T-helper 9 cell (primary cell): ENCODE data around the gene EXPH5.
"Not testable (repeated sequence)": the region's sequence is repeated elsewhere in the genome, so short reads cannot be mapped to it uniquely, and the experiment has no call there.

Experiments
- DNase-seq: peaks from one replicate; pipeline ENCODE4 v3.0.0-alpha.2; 2020
- total RNA-seq, 2 donors: gene quantifications; one replicate each; lab custom pipeline; 2026; lab: John Stamatoyannopoulos, UW

The EXPH5 gene, protein sequence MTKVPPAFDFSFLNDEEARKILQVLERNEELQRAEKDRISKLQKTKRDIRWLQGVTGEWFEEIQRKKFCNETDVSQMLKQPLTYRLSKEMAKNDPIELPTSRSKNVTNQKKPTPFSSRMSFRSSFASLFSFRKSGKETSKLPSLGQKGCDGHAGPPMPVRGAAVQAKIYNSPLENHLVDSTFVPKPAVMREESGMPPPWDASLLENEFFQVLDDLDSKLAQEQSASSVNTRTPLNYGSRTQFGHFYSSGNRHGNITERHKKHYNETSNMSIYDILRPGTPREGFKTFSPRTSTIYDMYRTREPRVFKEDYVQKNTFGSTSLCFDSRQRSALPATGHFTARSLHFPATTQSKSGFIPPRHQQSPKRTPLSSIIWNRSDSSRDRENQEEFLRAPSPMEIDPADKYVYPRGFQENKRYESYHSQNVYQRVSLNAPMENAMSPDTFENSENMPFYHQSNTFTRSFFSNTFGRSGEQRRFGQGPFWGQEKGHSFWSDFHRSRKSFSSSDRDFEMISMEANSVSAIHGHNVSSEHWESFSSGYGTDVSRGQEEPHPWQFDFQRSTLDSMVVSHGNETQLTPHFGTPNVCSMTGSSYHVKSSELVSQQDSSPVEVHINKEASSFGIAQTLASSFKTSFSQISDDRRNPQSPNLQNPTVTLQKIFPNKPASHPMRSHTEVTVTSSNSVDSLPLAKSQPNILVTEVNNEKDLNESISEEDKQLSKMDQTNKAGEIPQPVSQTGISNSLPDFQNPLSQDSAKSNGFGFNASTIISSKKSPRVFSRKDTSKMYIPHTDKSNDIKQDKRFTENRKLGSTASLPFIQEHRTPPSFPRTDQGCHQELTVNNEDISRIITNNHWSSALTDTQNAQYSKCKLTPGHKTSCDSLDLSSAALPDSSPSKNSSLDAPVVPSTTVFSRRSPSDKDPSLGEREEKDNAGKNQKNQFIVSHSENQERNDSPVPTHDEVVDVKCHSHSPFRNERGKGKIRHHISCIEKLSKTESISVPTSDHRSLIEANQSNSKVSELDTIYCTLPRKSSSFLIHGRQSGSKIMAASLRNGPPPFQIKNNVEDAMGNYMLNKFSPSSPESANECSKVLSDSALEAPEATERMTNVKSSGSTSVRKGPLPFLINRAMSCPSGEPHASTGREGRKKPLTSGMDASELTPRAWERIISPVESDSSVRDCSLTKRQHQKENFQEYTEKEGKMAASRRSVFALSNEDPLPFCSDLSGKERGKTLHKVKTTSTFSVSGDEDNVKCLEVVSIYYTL (N-terminal part only)
- total RNA-seq: 5.6 to 11.3 reads per million in 2 donors

DNA sequence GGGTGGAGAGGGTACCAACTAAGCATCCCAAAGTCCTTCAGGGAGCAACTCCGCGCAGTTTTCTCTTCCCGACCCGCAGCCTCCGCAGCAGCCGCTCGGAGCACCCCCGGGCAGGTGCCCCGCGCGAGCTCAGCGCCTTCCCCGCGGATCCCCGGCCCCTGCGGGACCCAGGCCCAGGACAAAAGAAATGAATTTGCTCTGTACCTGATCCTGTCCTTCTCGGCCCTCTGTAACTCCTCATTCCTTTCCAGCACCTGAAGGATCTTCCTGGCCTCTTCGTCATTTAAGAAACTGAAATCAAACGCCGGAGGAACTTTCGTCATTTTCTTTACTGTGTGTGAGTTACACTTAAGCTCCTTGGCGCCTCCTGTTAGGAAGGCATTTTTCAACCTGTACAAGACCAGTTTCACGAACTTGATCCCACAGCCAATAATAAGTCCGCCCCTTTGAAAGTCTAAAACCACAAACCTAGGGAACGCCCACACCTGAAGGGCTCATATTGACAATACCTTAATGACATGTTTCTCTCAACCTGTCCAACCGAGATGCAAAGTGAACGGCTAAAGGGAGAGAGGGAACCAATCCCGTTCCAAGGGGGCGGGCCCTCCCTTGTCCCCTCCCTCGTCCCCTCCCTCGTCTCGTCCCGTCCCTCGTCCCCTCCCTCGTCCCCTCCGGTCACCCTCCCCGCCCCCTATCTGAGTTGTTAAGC is at the start of gene EXPH5:
TSS of gene EXPH5 (minus strand) at position 555 of the 709 bp plus-strand sequence. CDS start at position 323, 232 bp downstream.
- DNase-seq: peak; percentile 73

DNA sequence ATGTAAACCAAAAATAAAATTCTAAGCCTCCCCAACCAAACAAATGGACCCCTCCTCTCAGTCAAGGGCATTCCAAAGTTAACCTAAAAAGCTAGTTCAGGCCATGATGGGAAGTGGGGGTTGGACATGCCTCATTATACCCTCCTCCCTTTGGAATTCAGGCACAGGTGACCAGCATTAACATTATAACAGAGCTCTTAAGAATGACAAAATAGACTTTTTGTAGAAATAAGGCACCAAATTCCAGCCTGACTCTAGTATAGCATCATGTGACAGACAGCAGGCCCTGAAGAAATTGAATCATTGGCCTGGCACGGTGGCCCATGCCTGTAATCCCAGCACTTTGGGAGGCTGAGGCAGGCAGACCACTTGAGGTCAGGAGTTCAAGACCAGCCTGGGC is 48.2 kb upstream of the EXPH5 start:
- DNase-seq: not testable (repeated sequence)

DNA sequence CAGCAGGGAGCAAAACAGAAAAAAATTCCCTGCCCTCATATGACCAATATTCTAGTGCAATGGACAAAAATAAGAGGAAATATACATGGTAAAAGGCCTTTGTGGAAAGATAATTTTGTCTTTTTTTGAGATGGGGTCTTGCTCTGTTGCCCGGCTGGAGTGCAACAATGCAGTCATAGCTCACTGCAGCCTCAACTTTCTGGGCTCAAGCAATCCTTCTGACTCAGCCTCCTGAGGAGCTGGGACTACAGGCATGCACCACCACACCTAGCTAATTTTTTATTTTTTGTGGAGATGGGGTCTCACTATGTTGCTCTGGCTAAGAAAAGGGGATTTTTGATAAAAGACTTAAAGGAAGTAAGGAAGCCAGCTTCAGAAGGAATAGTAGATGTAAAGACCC is 45.6 kb upstream of the EXPH5 start:
- no peak for DNase-seq

DNA sequence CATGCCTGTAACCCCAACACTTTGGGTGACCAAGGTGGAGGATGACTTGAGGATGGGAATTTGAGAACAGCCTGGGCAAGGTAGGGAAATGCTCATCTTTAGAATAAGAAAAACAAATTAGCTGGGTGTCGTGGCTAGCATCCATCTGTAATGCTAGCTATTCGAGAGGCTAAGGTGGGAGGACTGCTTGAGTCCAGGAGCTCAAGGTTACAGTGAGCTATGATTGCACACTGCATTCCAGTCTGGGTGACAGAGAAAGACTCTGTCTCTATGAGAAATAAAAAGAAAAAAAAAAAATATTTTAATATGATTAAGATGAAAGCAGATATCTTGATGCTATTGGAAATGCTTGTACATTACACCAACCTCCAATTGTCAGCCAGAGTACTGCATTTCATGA is 42.7 kb upstream of the EXPH5 start:
- DNase-seq: no peak

DNA sequence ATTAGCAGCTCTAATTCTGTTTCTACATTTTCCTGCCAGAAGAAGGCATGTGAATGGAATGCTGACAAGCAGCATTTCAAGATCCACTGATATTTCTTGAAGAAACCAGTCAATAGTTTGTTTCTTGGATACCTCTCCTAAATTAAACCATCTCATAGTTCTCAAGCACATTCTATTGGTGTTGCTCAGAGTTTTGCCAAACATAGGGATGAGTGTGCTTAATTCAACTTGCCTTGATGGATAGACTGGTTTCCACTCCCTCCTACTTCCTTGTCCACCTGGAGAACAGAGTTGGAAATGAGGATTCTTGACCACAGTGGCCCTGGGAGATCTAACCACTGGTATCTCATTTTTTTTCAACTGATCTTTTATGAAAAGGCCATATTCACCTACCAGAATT is 41.5 kb upstream of the EXPH5 start:
- DNase-seq: no peak

DNA sequence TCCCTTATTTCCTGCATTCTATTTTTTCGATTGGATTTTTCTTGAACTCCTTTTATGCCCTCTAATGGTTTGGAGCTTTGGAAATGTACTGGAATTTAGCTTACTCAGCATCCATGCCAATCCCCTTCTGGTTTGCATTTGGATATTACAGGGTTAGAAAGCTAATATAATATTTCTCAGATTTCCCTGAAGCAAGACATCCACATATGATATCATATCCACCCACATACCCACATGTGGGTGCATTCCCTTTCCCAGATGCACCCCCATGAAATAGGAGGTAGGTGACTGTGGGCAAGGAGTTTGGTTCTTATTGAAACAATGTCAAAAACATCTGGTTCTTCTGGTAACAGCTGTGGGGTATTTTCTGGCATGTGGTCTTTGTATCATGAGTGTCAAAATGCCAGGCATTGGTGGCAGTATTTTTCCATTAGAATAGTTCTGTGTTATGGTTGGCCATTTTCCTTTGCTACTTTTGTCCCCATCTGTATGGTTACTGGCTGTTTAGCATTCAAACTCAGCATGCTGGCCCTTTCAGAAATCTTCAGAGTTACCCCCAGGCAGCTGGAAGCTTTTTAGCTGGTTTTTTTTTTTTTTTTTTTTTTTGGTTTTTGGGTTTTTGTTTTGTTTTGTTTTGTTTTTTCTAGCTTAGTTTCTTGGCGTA is 38.6 kb upstream of the EXPH5 start:
- no peak for DNase-seq

DNA sequence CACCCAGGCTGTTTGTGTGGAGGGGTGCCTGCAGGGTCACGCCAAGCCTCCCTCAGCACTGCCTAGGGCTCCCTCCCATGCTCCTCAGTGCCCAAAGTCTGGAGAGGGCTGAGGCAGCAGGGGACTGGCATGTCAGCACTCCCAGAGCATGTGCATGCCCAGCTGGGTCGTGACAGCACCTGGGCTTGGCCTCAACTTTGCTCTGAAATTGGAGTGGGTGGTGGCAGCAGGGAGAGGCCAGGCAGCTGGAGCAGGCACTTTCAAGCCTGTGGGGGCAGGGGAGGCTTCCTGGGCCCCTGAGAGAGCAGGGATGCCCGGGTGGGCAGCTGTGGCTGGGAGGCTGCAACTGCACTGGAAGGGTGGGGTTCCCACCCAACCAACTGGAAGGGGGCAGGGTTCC is 35.7 kb upstream of the EXPH5 start:
- no peak for DNase-seq

DNA sequence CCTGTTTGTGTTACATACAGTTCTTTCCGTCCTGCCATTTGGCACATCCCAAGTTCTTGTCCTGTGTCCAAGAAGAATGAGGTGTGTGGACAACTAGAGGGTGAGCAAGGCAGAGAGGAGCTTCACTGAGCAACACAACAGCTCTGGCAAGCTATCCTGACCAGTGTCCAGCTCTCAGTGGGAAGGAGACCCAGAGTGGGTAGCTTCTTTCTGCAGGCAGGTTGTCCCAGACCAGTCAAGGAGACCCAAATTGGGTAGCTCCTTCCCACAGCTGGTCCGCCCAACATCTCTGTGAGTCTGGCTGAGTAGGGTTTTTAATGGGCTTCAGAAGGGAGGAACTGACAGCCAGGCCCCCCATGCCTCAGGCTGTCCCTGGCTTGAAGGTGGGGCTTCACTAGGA is 35.2 kb upstream of the EXPH5 start:
- DNase-seq: no peak

DNA sequence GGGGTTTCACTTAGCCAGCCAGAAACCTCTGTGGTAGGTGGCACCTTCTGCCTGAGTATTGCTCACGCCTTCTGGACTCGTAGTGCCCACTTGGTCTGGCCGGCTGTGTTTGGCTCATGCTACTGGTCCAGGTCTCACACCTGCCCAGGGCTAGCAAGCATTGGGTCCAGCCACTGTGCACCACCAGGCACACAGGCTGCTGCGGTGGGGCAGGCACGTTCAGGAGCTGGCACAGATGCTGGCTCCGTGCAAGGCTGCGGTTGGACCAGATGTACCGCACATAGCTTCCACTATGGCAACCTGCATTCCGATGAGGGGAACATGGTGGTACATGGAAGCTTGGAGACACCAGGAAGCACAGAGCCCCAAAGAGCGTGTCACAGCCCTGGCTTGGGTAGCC is 34.8 kb upstream of the EXPH5 start:
- no peak for DNase-seq

DNA sequence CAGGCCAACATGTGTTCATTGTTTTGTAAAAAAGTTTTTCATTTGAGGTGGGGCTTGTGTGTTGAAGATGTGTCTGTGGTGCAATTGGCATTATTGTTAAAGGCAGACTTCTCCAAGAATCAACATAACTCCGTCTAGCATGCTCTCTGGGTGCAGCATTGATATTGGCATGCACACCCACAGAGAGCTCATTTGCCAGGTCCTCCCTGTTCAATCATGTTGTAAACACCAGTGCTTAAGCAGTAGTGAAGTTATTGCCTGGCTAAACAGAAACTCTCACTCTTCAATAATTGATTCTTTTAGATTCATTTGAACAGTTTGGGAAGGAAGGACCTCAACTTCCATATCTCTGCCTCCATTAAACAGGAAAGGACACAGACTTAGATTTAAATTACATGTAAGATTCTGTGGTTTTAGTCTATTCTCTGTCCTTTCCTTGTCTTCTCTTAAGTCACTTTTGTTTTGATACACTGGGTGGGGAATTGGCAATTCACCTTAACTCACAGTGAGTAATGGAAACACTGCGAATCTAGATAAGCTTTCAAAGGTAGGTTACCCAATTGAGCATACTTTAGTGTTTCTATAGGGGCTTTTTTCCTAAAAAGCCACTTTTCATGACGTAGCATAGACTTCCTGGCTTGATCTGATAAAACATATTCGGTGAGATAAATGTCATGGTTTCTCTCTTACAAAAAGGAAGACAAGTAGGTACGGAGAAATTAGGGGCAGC is 30.8 kb upstream of the EXPH5 start:
- DNase-seq: no peak

DNA sequence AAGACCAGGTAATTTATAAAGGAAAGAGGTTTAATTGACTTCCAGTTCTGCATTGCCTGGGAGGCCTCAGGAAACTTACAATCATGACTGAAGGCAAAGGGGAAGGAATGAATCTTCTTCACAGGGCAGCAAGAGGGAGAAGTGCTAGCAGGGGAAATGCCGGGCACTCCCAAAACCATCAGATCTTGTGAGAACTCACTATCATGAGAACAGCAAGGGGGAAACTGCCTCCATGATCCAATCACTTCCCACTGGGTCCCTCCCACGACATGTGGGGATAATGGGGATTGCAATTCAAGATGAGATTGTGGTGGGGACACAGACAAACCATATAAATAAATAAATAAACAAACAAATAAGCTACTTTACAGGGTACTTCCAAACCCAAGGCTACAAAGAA is 28.8 kb upstream of the EXPH5 start:
- no peak for DNase-seq

DNA sequence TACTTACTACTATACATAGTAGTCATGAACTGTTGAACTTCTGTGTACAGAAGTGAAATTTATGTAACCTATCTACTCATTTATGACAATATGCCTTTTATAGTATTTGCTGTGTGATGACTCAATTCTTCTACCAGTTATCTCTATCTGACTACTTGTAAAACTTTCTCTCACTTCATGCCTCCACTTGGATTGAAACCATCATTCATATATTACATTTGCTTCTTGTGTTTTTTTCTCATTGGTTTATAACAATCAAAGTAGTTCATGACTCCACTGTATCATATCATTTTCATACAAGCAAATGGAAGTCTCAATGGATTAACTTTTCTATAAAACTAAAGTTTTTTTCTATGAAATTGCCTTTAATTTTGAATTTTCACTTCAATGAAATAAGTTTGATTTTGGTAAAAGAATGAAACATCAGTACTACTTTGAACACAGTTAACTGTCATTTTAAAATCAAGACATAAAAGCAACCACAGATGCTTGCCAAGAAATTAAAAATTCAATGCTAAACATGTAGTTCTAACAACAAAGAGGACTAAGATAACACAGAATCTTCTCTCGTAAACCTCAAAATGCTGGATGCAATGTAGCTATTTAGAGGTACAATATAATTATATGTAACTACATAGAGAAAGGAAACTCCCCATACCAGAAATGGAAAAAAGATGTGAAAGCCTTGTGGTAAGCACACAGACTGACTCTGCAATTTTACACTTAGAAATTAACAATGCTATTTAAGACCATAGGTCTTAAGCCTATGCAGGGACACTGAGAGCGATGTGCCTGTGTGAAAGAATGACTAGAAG is 27.6 kb upstream of the EXPH5 start:
- no peak for DNase-seq

DNA sequence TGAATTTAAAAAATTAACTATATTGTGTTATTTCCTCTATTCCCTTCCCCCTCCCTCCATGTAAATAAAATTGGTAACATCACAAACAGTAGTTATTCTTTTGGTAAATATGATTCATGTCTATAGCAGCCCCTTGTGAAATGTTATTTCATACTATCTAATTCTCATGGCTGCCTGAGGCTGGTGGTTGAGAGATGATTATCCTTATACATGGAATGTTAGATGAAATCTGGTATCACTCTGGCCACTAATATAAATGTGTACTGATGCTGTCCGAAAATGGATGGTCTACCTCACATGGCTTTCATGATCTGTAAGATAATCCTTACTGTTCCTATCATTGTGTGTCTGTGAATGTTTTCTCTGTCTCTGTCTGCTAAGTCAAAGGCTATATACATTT is 25.0 kb upstream of the EXPH5 start:
- no peak for DNase-seq

DNA sequence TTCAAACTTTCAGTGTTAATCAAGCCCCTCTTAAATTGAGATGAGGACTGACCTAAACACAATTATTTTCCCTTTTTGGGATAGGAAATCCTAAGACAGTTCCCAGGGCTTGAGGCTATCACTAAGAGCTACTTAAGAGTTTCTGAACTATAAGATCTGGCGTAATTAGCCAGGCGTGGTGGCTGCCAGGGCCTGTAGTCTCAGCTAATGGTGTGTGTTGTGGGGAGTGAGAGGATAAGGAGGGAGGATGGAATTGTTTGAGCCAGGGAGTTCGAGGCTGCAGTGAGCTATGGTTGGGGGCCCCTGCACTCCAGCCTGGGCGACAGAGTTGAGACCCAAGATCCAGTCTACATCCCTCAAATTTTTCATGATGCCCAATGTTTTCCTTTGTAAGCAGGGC is 23.5 kb upstream of the EXPH5 start:
- DNase-seq: no peak

DNA sequence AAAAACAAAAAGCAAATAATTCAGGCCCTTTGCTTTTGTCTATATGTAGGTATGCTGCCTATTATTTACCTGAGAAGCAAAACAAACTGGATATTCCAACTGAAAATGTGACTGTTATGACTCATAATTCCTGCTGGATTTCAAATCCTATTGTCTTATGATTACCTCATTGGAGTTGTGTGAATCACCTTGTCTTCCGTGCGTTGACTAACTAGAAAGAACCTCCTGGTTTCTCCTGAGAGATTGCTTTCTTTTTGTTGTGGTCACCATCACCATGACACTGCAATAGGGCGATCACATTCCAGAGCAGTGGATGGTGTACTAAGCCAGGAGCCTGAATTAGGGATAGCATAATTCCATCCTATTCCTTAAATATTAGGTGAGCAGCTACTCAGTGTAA is 23.0 kb upstream of the EXPH5 start:
- no peak for DNase-seq

DNA sequence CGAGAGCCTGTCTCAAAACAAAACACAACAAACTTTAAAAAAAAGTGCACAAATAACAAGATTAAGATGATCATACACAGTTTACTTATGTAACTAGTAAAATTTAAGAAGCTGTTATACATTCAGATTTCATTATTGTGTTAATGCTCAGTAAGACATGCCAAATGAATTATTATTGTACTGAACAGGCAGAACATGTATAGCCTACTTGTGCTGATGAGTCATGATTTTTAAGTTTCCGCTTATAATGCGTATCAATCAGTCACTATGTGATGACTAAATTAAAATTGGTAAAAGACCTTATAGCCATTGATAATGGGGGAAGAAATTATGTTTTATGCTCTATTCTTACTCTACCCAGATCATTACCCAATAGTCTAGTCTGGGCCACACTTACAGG is 20.5 kb upstream of the EXPH5 start:
- no peak for DNase-seq

DNA sequence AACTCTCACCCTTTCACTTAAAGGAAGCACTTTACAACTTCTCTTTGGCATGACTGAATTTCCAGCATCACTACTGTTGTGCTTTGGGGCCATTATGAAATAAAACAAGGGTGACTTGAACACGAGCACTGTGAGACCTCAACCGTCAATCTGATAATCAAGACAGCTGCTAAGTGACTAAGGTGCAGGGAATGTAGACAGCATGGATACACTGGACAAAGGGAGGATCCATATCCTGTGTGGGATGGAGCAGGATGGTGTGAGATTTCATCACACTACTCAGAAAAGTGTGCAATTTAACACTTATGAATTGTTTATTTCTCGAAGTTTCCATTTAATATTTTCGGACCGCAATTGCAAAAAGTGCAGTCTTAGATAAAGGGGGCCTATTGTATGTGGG is 16.1 kb upstream of the EXPH5 start:
- DNase-seq: no peak

DNA sequence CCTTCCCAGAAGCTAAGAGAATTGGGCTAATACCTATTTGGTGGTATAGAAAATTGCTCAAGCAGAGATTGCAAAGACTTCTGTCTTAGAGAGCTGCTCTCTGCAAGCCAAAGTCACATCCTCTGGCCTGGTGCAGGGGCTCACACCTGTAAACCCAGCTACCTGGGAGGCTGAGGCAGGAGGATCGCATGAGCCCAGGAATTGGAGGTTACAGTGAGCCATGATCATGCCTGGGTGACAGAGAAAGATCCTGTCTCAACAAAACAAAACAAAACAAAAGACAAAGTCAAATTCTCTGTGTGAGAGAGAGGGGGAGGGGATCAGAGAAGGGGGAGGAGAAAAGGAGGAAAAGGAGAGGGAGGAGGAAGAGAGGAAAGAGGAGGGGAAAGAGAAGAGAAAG is 15.0 kb upstream of the EXPH5 start:
- no peak for DNase-seq

DNA sequence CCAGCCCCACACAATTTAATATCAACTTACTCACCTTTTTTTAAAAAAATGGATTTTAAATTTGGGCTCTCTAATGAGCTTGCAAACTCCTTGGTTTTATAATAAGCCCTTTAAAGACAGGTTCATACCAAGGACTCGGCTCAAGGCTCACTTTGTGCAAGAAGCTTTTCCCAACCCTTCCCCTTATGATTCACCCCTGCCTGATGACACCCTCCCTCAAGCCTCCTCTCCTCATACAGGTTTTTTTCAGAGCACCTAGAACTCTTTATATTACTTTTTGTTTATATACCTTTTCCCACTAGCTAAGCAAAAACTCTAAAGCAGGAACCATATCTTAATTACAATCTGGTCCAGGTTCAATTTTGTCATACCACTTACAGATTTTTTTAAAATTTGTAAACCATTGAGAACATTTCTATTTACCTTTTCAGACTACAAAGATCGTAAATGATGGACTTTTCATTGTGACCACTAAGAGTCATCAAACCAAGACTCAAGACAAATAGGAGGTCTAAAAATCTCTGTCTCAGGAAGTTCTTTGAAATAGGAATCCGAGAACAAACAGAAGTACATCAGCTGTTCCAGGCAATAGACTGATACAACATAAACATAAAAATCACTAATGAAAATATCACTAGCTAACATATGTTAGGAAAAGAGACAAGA is 13.1 kb upstream of the EXPH5 start:
- DNase-seq: no peak

DNA sequence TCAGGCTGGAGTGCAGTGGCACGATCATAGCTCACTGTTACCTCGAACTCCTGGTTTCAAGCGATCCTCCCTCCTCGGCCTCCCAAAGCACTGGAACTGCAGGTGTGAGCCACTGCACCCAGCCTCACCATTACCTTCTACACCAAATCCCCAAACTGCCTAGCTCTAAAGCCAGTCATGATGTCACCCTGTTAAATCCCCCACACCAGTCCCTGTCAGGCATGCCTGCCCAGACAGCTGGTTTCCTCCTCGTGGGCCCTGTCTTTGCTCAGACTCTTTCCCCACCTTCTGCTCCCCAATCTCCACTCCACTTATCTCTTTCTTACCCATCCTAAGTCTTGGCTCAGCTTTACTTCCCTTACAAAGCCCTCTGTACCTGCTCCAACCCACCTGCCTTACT is 12.5 kb upstream of the EXPH5 start:
- DNase-seq: no peak
